Measurements from ENCODE around the gene MC1R.

The MC1R gene

DNA sequence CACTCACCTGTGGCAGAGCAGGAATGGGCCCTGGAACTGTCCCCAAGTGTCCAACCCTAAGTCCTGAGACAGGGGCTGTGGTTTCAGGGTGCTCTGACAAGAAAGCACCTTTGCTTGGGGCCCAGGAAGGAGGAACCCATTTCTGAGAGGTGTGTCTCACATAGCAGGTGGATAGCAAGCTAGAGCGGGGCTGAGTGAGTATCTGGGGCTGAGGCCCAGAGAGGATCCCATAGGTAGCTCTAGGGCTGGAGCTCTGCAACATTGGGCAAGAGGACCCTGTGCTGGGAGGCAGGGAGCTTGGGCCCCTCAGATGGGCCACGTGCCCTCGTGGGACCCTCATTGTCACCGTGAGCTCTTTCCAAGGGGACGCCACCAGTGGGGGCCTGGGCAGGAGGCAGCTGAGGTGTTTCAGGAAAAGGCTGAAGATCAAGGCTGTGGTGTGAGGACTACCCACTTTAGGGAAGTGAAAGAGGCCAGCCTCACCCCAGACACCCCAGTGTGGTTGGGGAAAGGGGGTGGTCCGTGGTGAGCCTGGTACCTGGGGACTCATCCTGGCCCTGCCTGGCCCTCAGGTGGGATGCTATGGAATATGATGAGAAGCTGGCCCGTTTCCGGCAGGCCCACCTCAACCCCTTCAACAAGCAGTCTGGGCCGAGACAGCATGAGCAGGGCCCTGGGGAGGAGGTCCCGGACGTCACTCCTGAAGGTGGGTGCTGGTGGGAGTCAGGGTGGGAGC, 35.2 kb downstream of the MC1R start:
- TF ChIP-seq, protein P1, sequence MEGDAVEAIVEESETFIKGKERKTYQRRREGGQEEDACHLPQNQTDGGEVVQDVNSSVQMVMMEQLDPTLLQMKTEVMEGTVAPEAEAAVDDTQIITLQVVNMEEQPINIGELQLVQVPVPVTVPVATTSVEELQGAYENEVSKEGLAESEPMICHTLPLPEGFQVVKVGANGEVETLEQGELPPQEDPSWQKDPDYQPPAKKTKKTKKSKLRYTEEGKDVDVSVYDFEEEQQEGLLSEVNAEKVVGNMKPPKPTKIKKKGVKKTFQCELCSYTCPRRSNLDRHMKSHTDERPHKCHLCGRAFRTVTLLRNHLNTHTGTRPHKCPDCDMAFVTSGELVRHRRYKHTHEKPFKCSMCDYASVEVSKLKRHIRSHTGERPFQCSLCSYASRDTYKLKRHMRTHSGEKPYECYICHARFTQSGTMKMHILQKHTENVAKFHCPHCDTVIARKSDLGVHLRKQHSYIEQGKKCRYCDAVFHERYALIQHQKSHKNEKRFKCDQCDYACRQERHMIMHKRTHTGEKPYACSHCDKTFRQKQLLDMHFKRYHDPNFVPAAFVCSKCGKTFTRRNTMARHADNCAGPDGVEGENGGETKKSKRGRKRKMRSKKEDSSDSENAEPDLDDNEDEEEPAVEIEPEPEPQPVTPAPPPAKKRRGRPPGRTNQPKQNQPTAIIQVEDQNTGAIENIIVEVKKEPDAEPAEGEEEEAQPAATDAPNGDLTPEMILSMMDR (conservative IDR thresholded peaks at IDR 0.05): no peak
- H3K27ac ChIP-seq: no peak overlapping the region

DNA sequence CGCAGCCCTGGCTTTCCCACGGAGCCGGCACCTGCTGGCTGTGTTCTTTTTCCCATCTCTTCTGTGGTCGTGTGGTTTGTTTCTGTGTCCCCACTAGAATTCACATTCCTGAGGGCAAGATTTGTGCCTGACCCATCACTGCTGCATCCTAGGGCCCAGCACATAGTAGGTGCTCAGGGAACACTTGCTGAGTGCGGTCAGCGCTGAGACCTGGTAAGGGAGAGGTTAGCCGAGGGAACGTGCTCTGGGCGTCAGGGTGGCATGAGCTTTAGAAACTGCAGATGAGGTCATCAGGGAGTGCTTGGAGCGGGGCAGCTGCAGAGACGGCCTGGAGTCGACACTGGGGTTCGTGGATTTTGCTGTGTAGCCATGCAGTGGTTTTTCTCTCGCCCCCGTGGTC, 35.8 kb downstream of the MC1R start:
- TF ChIP-seq, protein P1 (conservative IDR thresholded peaks at IDR 0.05): no peak

DNA sequence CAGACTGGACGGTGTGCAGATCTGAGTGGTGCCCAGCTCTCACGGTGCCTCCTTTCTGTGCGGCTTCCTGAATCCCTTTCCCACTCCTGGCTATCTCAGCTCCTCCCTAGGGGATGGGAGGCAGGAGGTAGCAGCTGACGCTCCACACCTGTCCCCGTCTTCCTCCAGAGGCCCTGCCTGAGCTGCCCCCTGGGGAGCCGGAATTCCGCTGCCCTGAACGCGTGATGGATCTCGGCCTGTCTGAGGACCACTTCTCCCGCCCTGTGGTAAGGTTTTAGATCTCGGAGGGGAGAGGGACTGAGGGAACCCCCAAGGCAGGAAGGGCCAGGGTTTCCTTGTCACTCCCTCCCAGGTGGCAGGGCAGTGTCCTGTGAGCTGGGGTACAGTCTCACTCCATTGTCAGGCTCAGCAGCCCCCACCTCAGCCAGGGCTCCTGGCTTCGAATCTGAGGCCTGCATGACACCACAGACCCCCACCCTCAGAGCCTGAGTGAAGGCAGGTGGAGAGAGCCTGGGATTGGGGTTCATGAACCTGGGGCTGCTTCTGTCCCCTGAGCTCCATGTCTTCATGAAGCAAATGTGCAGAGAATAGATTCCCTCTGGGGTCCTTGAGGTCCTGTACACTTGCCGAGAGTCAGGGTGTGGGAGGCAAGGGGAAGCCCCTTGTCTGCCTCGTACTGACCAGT, 36.5 kb downstream of the MC1R start:
- no peak overlapping the region for H3K27ac ChIP-seq
- TF ChIP-seq, protein P1 (conservative IDR thresholded peaks at IDR 0.05): no peak

More for the DNA sequence above, 35.8 kb downstream of the MC1R start:
- no peak overlapping the region for H3K27ac ChIP-seq

DNA sequence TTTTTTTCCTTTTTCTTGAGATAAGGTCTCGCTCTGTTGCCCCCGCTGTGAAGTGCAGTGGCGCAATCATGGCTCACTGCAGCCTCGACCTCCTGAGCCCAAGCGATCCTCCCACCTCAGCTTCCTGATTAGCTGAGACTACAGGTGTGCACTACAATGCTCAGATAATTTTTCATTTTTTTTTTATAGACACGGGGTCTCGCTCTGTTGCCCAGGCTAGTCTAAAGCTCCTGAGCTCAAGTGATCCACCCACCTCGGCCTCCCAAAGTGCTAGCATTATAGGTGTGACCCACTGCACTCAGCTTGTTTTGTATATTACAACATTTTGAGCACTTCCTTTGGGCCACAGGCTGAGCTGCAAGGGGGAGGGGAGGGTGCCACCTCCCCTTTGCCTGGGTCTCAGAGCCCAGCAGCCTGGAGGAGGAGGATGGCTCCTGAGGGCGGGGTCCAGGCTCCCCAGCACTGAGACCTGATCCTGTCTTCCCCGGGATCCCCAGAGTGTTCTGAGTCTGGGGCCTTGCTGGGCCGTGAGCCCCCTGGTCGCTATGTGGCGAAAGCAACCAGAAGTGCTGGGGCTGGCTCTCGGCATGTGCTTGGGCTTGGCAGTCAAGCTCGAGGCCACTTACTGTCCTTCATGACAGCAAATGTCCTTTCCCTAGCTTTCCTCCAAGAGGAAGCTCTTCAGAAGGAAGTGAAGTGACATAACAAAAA, 38.0 kb downstream of the MC1R start:
- H3K27ac ChIP-seq: no peak overlapping the region
- TF ChIP-seq, protein P1 (conservative IDR thresholded peaks at IDR 0.05): no peak

DNA sequence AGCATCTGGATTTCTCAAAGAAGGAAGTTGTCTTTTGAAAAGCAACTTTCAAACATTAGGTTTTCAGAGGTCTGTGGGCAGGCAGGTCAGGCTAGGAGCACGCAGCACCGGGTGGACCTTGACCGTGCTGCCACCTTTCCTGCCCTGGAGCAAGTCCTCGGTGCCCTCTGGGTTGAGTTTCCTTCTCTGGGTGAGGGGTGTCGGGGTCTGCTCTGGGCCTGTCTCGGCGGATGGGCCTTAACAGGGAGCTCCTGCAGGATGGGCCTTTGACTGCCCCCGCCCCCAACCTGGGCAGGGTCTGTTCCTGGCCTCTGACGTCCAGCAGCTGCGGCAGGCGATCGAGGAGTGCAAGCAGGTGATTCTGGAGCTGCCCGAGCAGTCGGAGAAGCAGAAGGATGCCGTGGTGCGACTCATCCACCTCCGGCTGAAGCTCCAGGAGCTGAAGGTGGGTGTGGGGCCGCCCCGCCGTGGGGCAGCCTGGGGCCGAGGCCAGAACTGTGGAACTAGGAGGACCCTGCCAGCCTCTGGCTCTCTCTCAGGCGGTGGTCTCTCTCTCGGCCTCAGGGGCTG, 38.6 kb downstream of the MC1R start:
- TF ChIP-seq, protein P1 (conservative IDR thresholded peaks at IDR 0.05): no peak

DNA sequence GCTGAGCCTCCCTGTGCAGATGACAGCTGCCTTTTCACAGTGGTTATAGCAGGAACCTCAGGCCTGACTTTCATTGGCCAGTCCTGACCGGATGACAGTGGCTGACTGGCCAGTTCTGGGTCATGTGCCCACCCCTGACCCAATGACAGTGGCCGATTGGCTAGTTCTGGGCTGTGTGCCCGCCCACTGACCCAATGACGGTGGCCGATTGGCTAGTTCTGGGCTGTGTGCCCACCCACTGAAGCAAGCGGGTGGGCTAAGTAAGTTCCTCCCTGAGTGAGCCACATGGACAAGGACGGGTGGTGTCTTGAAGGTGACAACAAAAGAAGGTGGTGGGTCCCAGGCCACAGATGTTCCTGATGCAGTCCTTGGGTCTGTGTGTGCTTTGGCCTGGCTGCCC, 39.4 kb downstream of the MC1R start:
- TF ChIP-seq, protein P1 (conservative IDR thresholded peaks at IDR 0.05): no peak
- H3K27ac ChIP-seq: no peak overlapping the region

More for the DNA sequence above, 38.6 kb downstream of the MC1R start:
- no peak overlapping the region for H3K27ac ChIP-seq

DNA sequence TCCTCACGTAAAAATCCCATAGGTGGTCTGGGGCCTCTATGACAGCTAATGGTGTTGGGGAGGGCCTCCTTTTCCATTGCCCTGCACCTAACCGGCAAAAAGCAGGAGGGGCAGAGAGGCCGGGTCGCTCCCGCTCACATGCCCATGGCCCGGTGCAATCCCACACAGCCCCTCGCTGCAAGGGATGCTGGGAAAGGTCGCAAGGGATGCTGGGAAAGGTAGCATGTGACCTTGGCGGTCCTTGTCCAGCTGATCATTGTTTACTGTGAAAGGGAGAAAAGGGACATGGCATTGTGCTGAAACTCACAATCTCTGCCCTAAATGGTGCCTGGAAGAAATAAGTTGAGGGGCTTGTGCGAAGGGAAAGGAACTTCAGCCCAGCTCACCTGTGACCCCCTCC, 39.9 kb downstream of the MC1R start:
- H3K27ac ChIP-seq: no peak overlapping the region
- TF ChIP-seq, protein P1 (conservative IDR thresholded peaks at IDR 0.05): no peak
